ENCODE data around the gene TIAM2. TPM values are rescaled to one million over a fixed set of nuclear protein-coding genes. Genes with fewer than 3 reads are reported as not detected.

TIAM2 gene
- total and polyA plus RNA-seq, 8 donors = 2.0 to 9.2 (median 3.4) TPM

- 92 to 96% methylated on average over 4 of the region's 4 CpGs for WGBS, 2 donors
- DNase-seq (no peak), ATAC-seq (no peak), FAIRE-seq (no peak)
- no peak overlapping the region for H3K27ac ChIP-seq
- TF ChIP-seq CTCF (IDR thresholded peaks at IDR 0.05) = no peak
- H3K36me3 ChIP-seq = no peaks in the 10 kb centered on the region
- H3K27me3 ChIP-seq = no peaks in the 10 kb centered on the region
- intact Hi-C loops (cut with DNase I) = no loop called here
- H3K4me1 ChIP-seq = no peaks in the 10 kb centered on the region
- no peaks in the 10 kb centered on the region for H3K9me3 ChIP-seq
- H3K4me3 ChIP-seq = no peak overlapping the region
These were observed 43.0 kb downstream of the TIAM2 start for GRCh38 chr6:155038104-155038503.

GRCh38 chr6:155038527-155038926 lies 43.4 kb downstream of the TIAM2 start:
- intact Hi-C loops (cut with DNase I) = no loop called here
- no peaks in the 10 kb centered on the region for H3K27me3 ChIP-seq
- no peak for ATAC-seq
- no peak overlapping the region for H3K4me3 ChIP-seq
- no peaks in the 10 kb centered on the region for H3K9me3 ChIP-seq
- DNase-seq = no peak
- no peak overlapping the region for H3K27ac ChIP-seq
- 71 to 85% methylated on average over 2 of the region's 2 CpGs for WGBS, 2 donors
- no peaks in the 10 kb centered on the region for H3K36me3 ChIP-seq
- no peak for TF ChIP-seq CTCF (IDR thresholded peaks at IDR 0.05)
- no peaks in the 10 kb centered on the region for H3K4me1 ChIP-seq
- FAIRE-seq = no peak

- WGBS, 2 donors = 83 to 92% methylated on average over 3 of the region's 3 CpGs
These were observed 44.5 kb downstream of the TIAM2 start for GRCh38 chr6:155039618-155040017.

GRCh38 chr6:155040154-155040553 lies 45.0 kb downstream of the TIAM2 start:
- 85 to 87% methylated on average over 2 of the region's 2 CpGs for WGBS, 2 donors
- ATAC-seq = no peak
- intact Hi-C loops (cut with DNase I) = no loop called here
- Histone ChIP-seq H3K4me3 (no peak overlapping the region), H3K9me3 (no peaks in the 10 kb centered on the region), H3K36me3 (no peaks in the 10 kb centered on the region), H3K27me3 (no peaks in the 10 kb centered on the region), H3K27ac (no peak overlapping the region), H3K4me1 (no peaks in the 10 kb centered on the region)
- TF ChIP-seq CTCF (IDR thresholded peaks at IDR 0.05) = no peak
- no peak for FAIRE-seq
- DNase-seq = no peak

More at GRCh38 chr6:155039618-155040017, 44.5 kb downstream of the TIAM2 start:
- FAIRE-seq = no peak
- Histone ChIP-seq H3K9me3 (no peaks in the 10 kb centered on the region), H3K4me1 (no peaks in the 10 kb centered on the region), H3K27me3 (no peaks in the 10 kb centered on the region), H3K36me3 (no peaks in the 10 kb centered on the region), H3K27ac (no peak overlapping the region), H3K4me3 (no peak overlapping the region)
- no peak for DNase-seq
- no peak for ATAC-seq
- TF ChIP-seq CTCF (IDR thresholded peaks at IDR 0.05) = no peak
- intact Hi-C loops (cut with DNase I) = no loop called here

GRCh38 chr6:155040901-155041650 lies 46.0 kb downstream of the TIAM2 start:
- Histone ChIP-seq H3K4me3 (no peak overlapping the region), H3K36me3 (no peaks in the 10 kb centered on the region), H3K9me3 (no peaks in the 10 kb centered on the region), H3K27ac (no peak overlapping the region), H3K4me1 (no peaks in the 10 kb centered on the region), H3K27me3 (no peaks in the 10 kb centered on the region)
- TF ChIP-seq CTCF (IDR thresholded peaks at IDR 0.05) = no peak
- ATAC-seq (no peak), DNase-seq (no peak), FAIRE-seq (no peak)
- intact Hi-C loops (cut with DNase I) = no loop called here
- 73 to 76% methylated on average over 2 of the region's 2 CpGs for WGBS, 2 donors

Data from pancreas (tissue), 10 donors.